GM12878 (cell line): ENCODE measurements around the gene CD3E. TPM values are rescaled to one million over a fixed set of nuclear protein-coding genes. Genes with fewer than 3 reads are reported as not detected.

Experiments
- ATAC-seq: fragments of 200-7000 bp; cut with Tn5 transposase; 3 replicates; pipeline ENCODE4 v1.9.1; 2020; ENCODE audit warnings: mild to moderate bottlenecking, moderate library complexity
- BruUV-seq: library from RNA; stranded (reverse); fragments of 400-500 nt; replicated peaks from 2 replicates; lab custom pipeline; 2021; lab: Mats Ljungman, UMichigan
- CTCF ChIA-PET: fragments of 300-600 bp; sonication (Branson Sonifier 250); formaldehyde crosslinking; extraction: SDS; loops from one replicate; lab custom pipeline; 2021; ENCODE audit warnings: inconsistent platforms; lab: Yijun Ruan, JAX
- POLR2A ChIA-PET: fragments of 350-600 bp; formaldehyde crosslinking; extraction: SDS; loops from one replicate; lab custom pipeline; 2021; ENCODE audit warnings: inconsistent platforms; lab: Charles Lee
- RAD21 ChIA-PET: fragments of 300-600 bp; sonication (Branson Sonifier 250); formaldehyde crosslinking; loops from one replicate; lab custom pipeline; 2023; ENCODE audit warnings: antibody characterized with exemption; ENCODE audit not compliant: unreplicated experiment; lab: Charles Lee
- SMC1A ChIA-PET: fragments of 300-600 bp; sonication (Branson Sonifier 250); formaldehyde crosslinking; loops from one replicate; lab custom pipeline; 2023; ENCODE audit not compliant: unreplicated experiment, uncharacterized antibody; lab: Charles Lee
- DNase-seq: peaks from one replicate; pipeline ENCODE4 v3.0.0-alpha.2; 2011; ENCODE audit warnings: low read depth, low spot score
- FAIRE-seq: peaks from 3 replicates; lab custom pipeline; 2011; peaks lifted over from hg19 to GRCh38; lab: Jason Lieb, UNC
- H2AFZ ChIP-seq: 2 replicates; pipeline ENCODE4 v1.6.0; 2011; ENCODE audit warnings: low read depth, low read length, control low read depth; ENCODE audit not compliant: control insufficient read depth
- H3K27ac ChIP-seq: 2 replicates; pipeline ENCODE4 v1.5.1; 2011; ENCODE audit warnings: control low read depth; ENCODE audit not compliant: control insufficient read depth, insufficient read depth
- H3K27me3 ChIP-seq, 2 experiments: replicated peaks in 1 of 2; 2 replicates each; pipeline versions ENCODE4 v1.6.0 to v1.6.1; 2011; ENCODE audit warnings: low read length in 1 of 2; ENCODE audit not compliant: control insufficient read depth in 2 of 2, insufficient read depth in 2 of 2
- H3K36me3 ChIP-seq, 2 experiments: 2 replicates each; pipeline ENCODE4 v1.5.1; 2011; ENCODE audit warnings: low read length in 1 of 2; ENCODE audit not compliant: control insufficient read depth in 2 of 2, insufficient read depth in 2 of 2
- H3K4me1 ChIP-seq: 2 replicates; pipeline ENCODE4 v1.6.1; 2011; ENCODE audit warnings: mild to moderate bottlenecking, low read length, moderate library complexity, mixed read lengths; ENCODE audit not compliant: control insufficient read depth, insufficient read depth
- H3K4me2 ChIP-seq: 2 replicates; pipeline ENCODE4 v1.6.0; 2011; ENCODE audit warnings: control low read depth; ENCODE audit not compliant: control insufficient read depth, insufficient read depth
- H3K4me3 ChIP-seq: fragments of 200-600 bp; sonication (generic); 2 replicates; pipeline ENCODE4 v1.5.1; 2016
- H3K79me2 ChIP-seq: 2 replicates; pipeline ENCODE4 v1.6.0; 2011; ENCODE audit warnings: low read length; ENCODE audit not compliant: control insufficient read depth, insufficient read depth
- H3K9ac ChIP-seq: 2 replicates; pipeline ENCODE4 v1.8.0; 2011; ENCODE audit warnings: low read length, control low read depth, mixed read lengths; ENCODE audit not compliant: control insufficient read depth, insufficient read depth
- H3K9me3 ChIP-seq: replicated peaks from 3 replicates; pipeline ENCODE4 v1.5.1; 2011; ENCODE audit warnings: mild to moderate bottlenecking, low read length; ENCODE audit not compliant: control insufficient read depth, insufficient read depth
- H4K20me1 ChIP-seq: 2 replicates; pipeline ENCODE4 v1.6.0; 2011; ENCODE audit not compliant: control insufficient read depth, insufficient read depth
- ASH2L ChIP-seq: fragments of 300-600, 200-600 bp; sonication (generic); IDR thresholded peaks from 2 replicates; pipeline ENCODE4 v1.6.1; 2017; ENCODE audit warnings: low read depth, mild to moderate bottlenecking, borderline replicate concordance
- BRCA1 ChIP-seq: IDR thresholded peaks from 2 replicates; pipeline ENCODE4 v1.6.1; 2011; ENCODE audit warnings: low read depth, low read length, improper control_type of control experiment
- CREB1 ChIP-seq: IDR thresholded peaks from 2 replicates; pipeline ENCODE4 v1.6.1; 2012; ENCODE audit warnings: low read depth, mild to moderate bottlenecking, inconsistent platforms
- FOXM1 ChIP-seq: IDR thresholded peaks from 2 replicates; pipeline ENCODE4 v1.6.1; 2012; ENCODE audit warnings: low read depth, mild to moderate bottlenecking, inconsistent platforms, low read length, moderate library complexity
- GABPA ChIP-seq: IDR thresholded peaks from 2 replicates; pipeline ENCODE4 v1.6.1; 2014; ENCODE audit warnings: antibody characterized with exemption, low read depth, mild to moderate bottlenecking, inconsistent platforms
- KLF5 ChIP-seq: fragments of 450-650 bp; IDR thresholded peaks from 2 replicates; pipeline ENCODE4 v1.6.1; 2014; ENCODE audit warnings: mild to moderate bottlenecking; ENCODE audit not compliant: partially characterized antibody
- NR2C2 ChIP-seq: IDR thresholded peaks from 2 replicates; pipeline ENCODE4 v1.6.1; 2011; ENCODE audit warnings: borderline replicate concordance, low read depth; ENCODE audit not compliant: control insufficient read depth, insufficient read length
- RBBP5 ChIP-seq: fragments of 200-600 bp; sonication (generic); conservative IDR thresholded peaks from 2 replicates; pipeline ENCODE4 v1.6.1; 2016
- ZZZ3 ChIP-seq: IDR thresholded peaks from 2 replicates; pipeline ENCODE4 v1.6.1; 2011; ENCODE audit warnings: low read depth; ENCODE audit not compliant: control insufficient read depth, insufficient read length
- WGBS: methylation state at CpG from one replicate; pipeline ENCODE4 v1.1.6; 2016; ENCODE audit warnings: low lambda C conversion rate; ENCODE audit not compliant: insufficient replicate concordance, insufficient coverage; ENCODE audit errors: missing lambda C conversion rate; 5-methylcytosine and 5-hydroxymethylcytosine counted together
- in situ Hi-C: fragments of 300-500 bp; cut with MboI; formaldehyde crosslinking; loops from 9 replicates; pipeline ENCODE4 v1.14.3; 2018; ENCODE audit warnings: mixed read lengths
- intact Hi-C: fragments of 100-400 bp; cut with micrococcal nuclease; formaldehyde crosslinking; loops from one replicate; pipeline ENCODE4 v1.14.2; 2022; ENCODE audit not compliant: unreplicated experiment
- polyA plus RNA-seq, 11 experiments: library from polyadenylated mRNA; depleted of rRNA in 4 of 11; unstranded in 6 of 11; stranded (reverse) in 5 of 11; fragments of >200 nt; fragmentation: Nextera tagmentation in 4 of 11; fragmentation: Illumina TruSeq in 1 of 11; extraction: Ambion mirVana in 4 of 11; extraction: Trizol in 1 of 11; gene quantifications; 1 replicate in 1 of 11; 2 replicates in 10 of 11; pipeline versions ENCODE4 v1.2.1 to v1.2.3, GENCODE V29; 2011 to 2016; ENCODE audit warnings: inconsistent platforms in 2 of 11, missing spikeins in 2 of 11, low read depth in 1 of 11
- total RNA-seq, 4 experiments: library from RNA; depleted of rRNA in 3 of 4; stranded (reverse); fragments of >200 nt in 3 of 4; fragmentation: Illumina TruSeq in 1 of 4; extraction: Trizol in 1 of 4; gene quantifications; 2 replicates each; pipeline versions ENCODE4 v1.2.1 to v1.2.3, GENCODE V29; 2013 to 2021
- TF ChIP-seq, protein P1 (sequence below): fragments of 450-650 bp; conservative IDR thresholded peaks from 2 replicates; pipeline ENCODE4 v1.6.1; 2017; ENCODE audit warnings: mild to moderate bottlenecking, moderate library complexity
- TF ChIP-seq, protein P2 (sequence below): fragments of 450-650 bp; IDR thresholded peaks from 2 replicates; pipeline ENCODE4 v1.6.1; 2016; ENCODE audit warnings: mild to moderate bottlenecking

The CD3E gene
- total and polyA plus RNA-seq, 10 of the 15 experiments (the other 5 are each of a cell fraction or from before 2014, with no cell fraction given) = 0.10 to 17.3 (median 3.8) TPM

DNA sequence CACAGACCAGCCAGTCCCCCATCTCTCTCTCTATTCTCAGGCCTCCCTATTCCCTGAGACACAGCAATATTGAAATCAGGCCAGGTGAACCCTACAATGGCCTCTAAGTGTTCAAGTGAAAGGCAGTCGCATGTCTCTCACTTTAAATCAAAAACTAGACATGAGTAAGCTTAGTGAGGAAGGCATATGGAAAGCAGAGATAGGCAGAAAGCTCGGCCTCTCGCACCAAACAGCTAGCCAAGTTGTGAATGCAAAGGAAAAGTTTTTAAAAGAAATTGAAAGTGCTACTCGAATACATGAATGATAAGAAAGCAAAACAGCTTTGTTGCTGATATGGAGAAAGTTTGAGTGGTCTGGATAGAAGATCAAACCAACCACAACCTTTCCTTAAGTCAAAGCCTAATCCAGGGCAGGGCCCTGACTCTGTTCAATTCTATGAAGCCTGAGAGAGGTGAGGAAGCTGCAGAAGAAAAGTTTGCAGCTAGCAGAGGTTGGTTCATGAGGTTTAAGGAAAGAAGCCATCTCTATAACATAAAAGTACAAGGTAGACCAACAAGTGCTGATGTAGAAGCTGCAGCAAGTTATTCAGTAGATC is 20.7 kb upstream of the CD3E start:
- Histone ChIP-seq H3K4me3 (no peak overlapping the region), H3K27ac (no peak overlapping the region), H2AFZ (no peak overlapping the region), H3K9ac (no peak overlapping the region), H3K27me3 (no peaks in the 10 kb centered on the region), H3K36me3 (no peaks in the 10 kb centered on the region), H3K79me2 (no peaks in the 10 kb centered on the region), H4K20me1 (no peaks in the 10 kb centered on the region), H3K4me2 (no peak overlapping the region), H3K4me1 (peaks cover 9% of the 10 kb centered on the region; the same call in 1 of the 2 replicates), H3K9me3 (no peaks in the 10 kb centered on the region)
- SMC1A ChIA-PET = interaction anchor here (1.1 to 4.5 kb wide), 5 partner anchors 18 to 85 kb away, joined by 3 to 28 read pairs (median 5); partner anchors contain the start of gene MPZL3
- BruUV-seq = no TSS peak
- POLR2A ChIA-PET = interaction anchor here (1.0 kb wide), 1 partner anchor 12 kb away, joined by 3 read pairs; no protein-coding TSS in a partner anchor
- RAD21 ChIA-PET = interaction anchor here (1.3 kb wide), 1 partner anchor 85 kb away, joined by 3 read pairs; no protein-coding TSS in a partner anchor
- WGBS = 50% methylated on average over 4 of the region's 4 CpGs
- no peak for ATAC-seq
- in situ Hi-C loops = no loop called here
- DNase-seq = no peak
- intact Hi-C loops = no loop called here
- no peak for FAIRE-seq
- TF ChIP-seq CREB1 (no peak), GABPA (no peak), BRCA1 (no peak), ZZZ3 (no peak), RBBP5 (no peak), ASH2L (no peak), KLF5 (no peak), NR2C2 (no peak), FOXM1 (no peak)
- TF ChIP-seq, protein P1, sequence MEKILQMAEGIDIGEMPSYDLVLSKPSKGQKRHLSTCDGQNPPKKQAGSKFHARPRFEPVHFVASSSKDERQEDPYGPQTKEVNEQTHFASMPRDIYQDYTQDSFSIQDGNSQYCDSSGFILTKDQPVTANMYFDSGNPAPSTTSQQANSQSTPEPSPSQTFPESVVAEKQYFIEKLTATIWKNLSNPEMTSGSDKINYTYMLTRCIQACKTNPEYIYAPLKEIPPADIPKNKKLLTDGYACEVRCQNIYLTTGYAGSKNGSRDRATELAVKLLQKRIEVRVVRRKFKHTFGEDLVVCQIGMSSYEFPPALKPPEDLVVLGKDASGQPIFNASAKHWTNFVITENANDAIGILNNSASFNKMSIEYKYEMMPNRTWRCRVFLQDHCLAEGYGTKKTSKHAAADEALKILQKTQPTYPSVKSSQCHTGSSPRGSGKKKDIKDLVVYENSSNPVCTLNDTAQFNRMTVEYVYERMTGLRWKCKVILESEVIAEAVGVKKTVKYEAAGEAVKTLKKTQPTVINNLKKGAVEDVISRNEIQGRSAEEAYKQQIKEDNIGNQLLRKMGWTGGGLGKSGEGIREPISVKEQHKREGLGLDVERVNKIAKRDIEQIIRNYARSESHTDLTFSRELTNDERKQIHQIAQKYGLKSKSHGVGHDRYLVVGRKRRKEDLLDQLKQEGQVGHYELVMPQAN = no peak
- TF ChIP-seq, protein P2, sequence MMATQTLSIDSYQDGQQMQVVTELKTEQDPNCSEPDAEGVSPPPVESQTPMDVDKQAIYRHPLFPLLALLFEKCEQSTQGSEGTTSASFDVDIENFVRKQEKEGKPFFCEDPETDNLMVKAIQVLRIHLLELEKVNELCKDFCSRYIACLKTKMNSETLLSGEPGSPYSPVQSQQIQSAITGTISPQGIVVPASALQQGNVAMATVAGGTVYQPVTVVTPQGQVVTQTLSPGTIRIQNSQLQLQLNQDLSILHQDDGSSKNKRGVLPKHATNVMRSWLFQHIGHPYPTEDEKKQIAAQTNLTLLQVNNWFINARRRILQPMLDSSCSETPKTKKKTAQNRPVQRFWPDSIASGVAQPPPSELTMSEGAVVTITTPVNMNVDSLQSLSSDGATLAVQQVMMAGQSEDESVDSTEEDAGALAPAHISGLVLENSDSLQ = no peak
- CTCF ChIA-PET = interaction anchor here (0.8 to 7.9 kb wide), 6 partner anchors 12 to 90 kb away, joined by 3 to 41 read pairs (median 4); partner anchors contain the start of gene MPZL3
